ENCODE data around the gene LMX1A.

GRCh38 chr1:165162671-165163241, 193.8 kb downstream of the LMX1A start:
- no peak for TF ChIP-seq CTCF (IDR thresholded peaks at IDR 0.05)
- no peak for TF ChIP-seq POLR2A (IDR thresholded peaks at IDR 0.05)
